ENCODE data around the gene GLUL. TPM values are rescaled to one million over a fixed set of nuclear protein-coding genes. Genes with fewer than 3 reads are reported as not detected.

The GLUL gene
- polyA plus RNA-seq, 2 of the 4 experiments (the other 2 are of a cell fraction): 26.9 to 33.0 TPM

- TF ChIP-seq ELK1 (IDR thresholded peaks at IDR 0.05; ENCODE audit: low read depth, low read length): no peak
These were observed 34.4 kb downstream of the GLUL start (continued) for GRCh38 chr1:182357171-182357570.

- no peak overlapping the region for H3K4me3 ChIP-seq
- no peak for TF ChIP-seq CEBPB (IDR thresholded peaks at IDR 0.05)
- no peak for TF ChIP-seq ZNF302 (CRISPR knock-in tag; IDR thresholded peaks at IDR 0.05)
- no peak for TF ChIP-seq RAD21 (conservative IDR thresholded peaks at IDR 0.05 in 1 of 2, IDR thresholded peaks at IDR 0.05 in 1 of 2)
- TF ChIP-seq BCL3 (IDR thresholded peaks at IDR 0.05): no peak
- no peak for TF ChIP-seq ESRRA (IDR thresholded peaks at IDR 0.05; ENCODE audit: borderline replicate concordance, low read length)
- TF ChIP-seq GATA3 (IDR thresholded peaks at IDR 0.05; ENCODE audit: borderline replicate concordance): no peak
- TF ChIP-seq HEYL (CRISPR knock-in tag; IDR thresholded peaks at IDR 0.05): no peak
- TF ChIP-seq EP300 (IDR thresholded peaks at IDR 0.05): no peak
- TF ChIP-seq ZC3H11A (IDR thresholded peaks at IDR 0.05): no peak
- no peak for TF ChIP-seq CBX8 (IDR thresholded peaks at IDR 0.05)
- TF ChIP-seq REST (IDR thresholded peaks at IDR 0.05): no peak
- TF ChIP-seq MAX (IDR thresholded peaks at IDR 0.05): no peak
- no peak for TF ChIP-seq CHD4 (IDR thresholded peaks at IDR 0.05; ENCODE audit: borderline replicate concordance)
- no peak for TF ChIP-seq HDAC2 (IDR thresholded peaks at IDR 0.05)
- TF ChIP-seq KDM5A (IDR thresholded peaks at IDR 0.05): no peak
- TF ChIP-seq EHF (CRISPR knock-in tag; IDR thresholded peaks at IDR 0.05): no peak
- TF ChIP-seq HOXA7 (CRISPR knock-in tag; IDR thresholded peaks at IDR 0.05): no peak
- TF ChIP-seq HMGXB4 (CRISPR knock-in tag; IDR thresholded peaks at IDR 0.05; ENCODE audit: borderline replicate concordance): no peak
These were observed 35.9 kb downstream of the GLUL start for GRCh38 chr1:182355723-182356098.

More at GRCh38 chr1:182355723-182356098, 35.9 kb downstream of the GLUL start:
- ATAC-seq (no peak), DNase-seq (ENCODE audit: low read depth in 1 of 2, low spot score in 1 of 2) (no peak), FAIRE-seq (no peak)
- CTCF ChIA-PET: interaction anchor here (1.6 kb wide), 1 partner anchor 41 kb away, joined by 4 read pairs; no protein-coding TSS in a partner anchor
- Histone ChIP-seq H3K27ac (no peak overlapping the region), H3K9me3 (no peaks in the 10 kb centered on the region), H3K4me1 (no peaks in the 10 kb centered on the region), H3K4me2 (no peak overlapping the region)
- 45% methylated on average over 2 of the region's 2 CpGs for WGBS (ENCODE audit: missing lambda C conversion rate)
- POLR2A ChIA-PET: no interaction called here
